H1 (cell line): ENCODE measurements around the gene OR6N2. TPM values are rescaled to one million over a fixed set of nuclear protein-coding genes. Genes with fewer than 3 reads are reported as not detected.

ENCODE experiments used
- CTCF ChIA-PET: fragments of 300-600 bp; sonication (Branson Sonifier 250); formaldehyde crosslinking; loops from one replicate; lab custom pipeline; 2021; ENCODE audit not compliant: partially characterized antibody; lab: Charles Lee
- POLR2A ChIA-PET: fragments of 300-600 bp; sonication (Branson Sonifier 250); formaldehyde crosslinking; loops from one replicate; lab custom pipeline; 2021; ENCODE audit warnings: inconsistent platforms; ENCODE audit not compliant: partially characterized antibody; lab: Charles Lee
- DNase-seq, 2 experiments: peaks; one replicate each; pipeline versions ENCODE4 v3.0.0 to v3.0.0-alpha.2; 2010 to 2022; ENCODE audit warnings: low spot score in 2 of 2, low read depth in 1 of 2, mixed read lengths in 1 of 2
- FAIRE-seq: peaks from 2 replicates; lab custom pipeline; 2011; peaks lifted over from hg19 to GRCh38; lab: Jason Lieb, UNC
- H2AFZ ChIP-seq: 2 replicates; pipeline ENCODE4 v1.8.1; 2012; ENCODE audit warnings: low read length, inconsistent platforms
- H2AK5ac ChIP-seq: 2 replicates; pipeline ENCODE4 v1.6.1; 2013; ENCODE audit warnings: low read depth, low read length
- H2BK120ac ChIP-seq: replicated peaks from 2 replicates; pipeline ENCODE3; 2013; ENCODE audit warnings: low read depth, low read length, inconsistent platforms
- H2BK12ac ChIP-seq: 2 replicates; pipeline ENCODE4 v1.6.1; 2013; ENCODE audit warnings: low read depth, low read length
- H2BK15ac ChIP-seq: 2 replicates; pipeline ENCODE4 v1.6.1; 2013; ENCODE audit warnings: low read length
- H2BK20ac ChIP-seq: 2 replicates; pipeline ENCODE4 v1.6.1; 2013; ENCODE audit warnings: low read length
- H2BK5ac ChIP-seq: 2 replicates; pipeline ENCODE4 v1.6.1; 2013; ENCODE audit warnings: low read depth, low read length
- H3K14ac ChIP-seq: 2 replicates; pipeline ENCODE4 v1.6.1; 2013; ENCODE audit warnings: inconsistent platforms; ENCODE audit not compliant: insufficient read length
- H3K18ac ChIP-seq: 2 replicates; pipeline ENCODE4 v1.6.1; 2013; ENCODE audit warnings: low read length; ENCODE audit errors: extremely low read depth
- H3K23ac ChIP-seq: 2 replicates; pipeline ENCODE4 v1.6.1; 2013; ENCODE audit warnings: inconsistent platforms; ENCODE audit not compliant: insufficient read length
- H3K23me2 ChIP-seq: 2 replicates; pipeline ENCODE4 v1.6.1; 2013; ENCODE audit warnings: low read depth, low read length
- H3K27ac ChIP-seq: 2 replicates; pipeline ENCODE4 v1.6.1; 2011; ENCODE audit warnings: low read depth, low read length, inconsistent platforms
- H3K27me3 ChIP-seq, 4 experiments: replicated peaks in 1 of 4; 1 replicate in 1 of 4; 2 replicates in 3 of 4; pipeline versions ENCODE4 v1.6.1 to v1.8.1; 2011 to 2013; ENCODE audit warnings: low read length in 3 of 4, mild to moderate bottlenecking in 3 of 4, inconsistent platforms in 2 of 4, mixed read lengths in 2 of 4, moderate library complexity in 1 of 4; ENCODE audit not compliant: control insufficient read depth in 3 of 4, insufficient read depth in 3 of 4; ENCODE audit errors: extremely low read depth in 1 of 4
- H3K36me3 ChIP-seq, 4 experiments: 2 replicates each; pipeline versions ENCODE4 v1.6.1 to v1.8.1; 2011 to 2013; ENCODE audit warnings: mild to moderate bottlenecking in 4 of 4, low read length in 3 of 4, moderate library complexity in 2 of 4, control low read depth in 1 of 4, inconsistent platforms in 1 of 4; ENCODE audit not compliant: insufficient read depth in 4 of 4, control insufficient read depth in 2 of 4
- H3K4ac ChIP-seq: replicated peaks from 2 replicates; pipeline ENCODE3; 2013; ENCODE audit warnings: low read length, low read depth, mixed read lengths, inconsistent platforms; ENCODE audit not compliant: insufficient read length
- H3K4me1 ChIP-seq, 4 experiments: replicated peaks in 1 of 4; 1 replicate in 1 of 4; 2 replicates in 3 of 4; pipeline versions ENCODE4 v1.6.1 to v1.8.1; 2011 to 2013; ENCODE audit warnings: low read length in 3 of 4, inconsistent platforms in 2 of 4, mixed read lengths in 1 of 4; ENCODE audit not compliant: insufficient read depth in 4 of 4, control insufficient read depth in 3 of 4
- H3K4me2 ChIP-seq, 2 experiments: 2 replicates each; pipeline versions ENCODE4 v1.6.1 to v1.8.1; 2011 to 2013; ENCODE audit warnings: low read depth in 2 of 2, low read length in 2 of 2, control low read depth in 1 of 2, inconsistent platforms in 1 of 2, mild to moderate bottlenecking in 1 of 2; ENCODE audit not compliant: insufficient read depth in 1 of 2
- H3K4me3 ChIP-seq, 4 experiments: fragments of 200-600, 300-600 bp in 1 of 4; sonication (generic), shearing (Covaris generic), sonication (Bioruptor Twin) in 1 of 4; 2 replicates each; pipeline versions ENCODE4 v1.5.1 to v1.8.1; 2011 to 2016; ENCODE audit warnings: low read length in 4 of 4, low read depth in 3 of 4, control low read depth in 2 of 4, inconsistent platforms in 2 of 4, mild to moderate bottlenecking in 2 of 4, mixed read lengths in 1 of 4, moderate library complexity in 1 of 4; ENCODE audit not compliant: insufficient read depth in 2 of 4; ENCODE audit errors: extremely low read depth in 1 of 4
- H3K56ac ChIP-seq: replicated peaks from 2 replicates; pipeline ENCODE3; 2013; ENCODE audit warnings: low read depth, mild to moderate bottlenecking, mixed read lengths, low read length, inconsistent platforms; ENCODE audit not compliant: insufficient read length
- H3K79me1 ChIP-seq: 2 replicates; pipeline ENCODE4 v1.6.1; 2013; ENCODE audit warnings: low read depth, low read length, control low read depth
- H3K79me2 ChIP-seq, 2 experiments: 2 replicates each; pipeline versions ENCODE4 v1.6.1 to v1.8.1; 2012 to 2013; ENCODE audit warnings: low read length in 2 of 2, mild to moderate bottlenecking in 2 of 2, inconsistent platforms in 1 of 2; ENCODE audit not compliant: insufficient read depth in 2 of 2, control insufficient read depth in 1 of 2
- H3K9ac ChIP-seq, 4 experiments: replicated peaks in 1 of 4; 1 replicate in 1 of 4; 2 replicates in 3 of 4; pipeline versions ENCODE4 v1.6.1 to v1.8.1; 2011 to 2013; ENCODE audit warnings: low read depth in 3 of 4, low read length in 3 of 4, control low read depth in 2 of 4, mild to moderate bottlenecking in 2 of 4, moderate library complexity in 2 of 4, inconsistent platforms in 1 of 4; ENCODE audit errors: extremely low read depth in 1 of 4
- H3K9me3 ChIP-seq, 2 experiments: 2 replicates each; pipeline versions ENCODE4 v1.6.1 to v1.8.1; 2012 to 2013; ENCODE audit warnings: mild to moderate bottlenecking in 2 of 2, moderate library complexity in 2 of 2, control low read depth in 1 of 2, inconsistent platforms in 1 of 2, low read depth in 1 of 2, low read length in 1 of 2, mixed read lengths in 1 of 2; ENCODE audit not compliant: insufficient read depth in 2 of 2
- H4K20me1 ChIP-seq, 2 experiments: replicated peaks in 1 of 2; 2 replicates each; pipeline versions ENCODE3 to v1.8.1; 2011 to 2013; ENCODE audit warnings: inconsistent platforms in 2 of 2, low read length in 2 of 2, mild to moderate bottlenecking in 1 of 2; ENCODE audit not compliant: insufficient read depth in 2 of 2, control insufficient read depth in 1 of 2
- H4K5ac ChIP-seq: 2 replicates; pipeline ENCODE4 v1.6.1; 2013; ENCODE audit warnings: low read length, low read depth, mixed read lengths, inconsistent platforms; ENCODE audit not compliant: insufficient read length
- H4K8ac ChIP-seq: 2 replicates; pipeline ENCODE4 v1.8.0; 2013; ENCODE audit warnings: mild to moderate bottlenecking, moderate library complexity, low read length, inconsistent platforms; ENCODE audit not compliant: insufficient read depth; ENCODE audit errors: extremely low read depth
- H4K91ac ChIP-seq: replicated peaks from 2 replicates; pipeline ENCODE3; 2013; ENCODE audit warnings: low read length, mixed read lengths, inconsistent platforms; ENCODE audit not compliant: insufficient read length
- JUN ChIP-seq: IDR thresholded peaks from 2 replicates; pipeline ENCODE4 v1.6.1; 2011; ENCODE audit warnings: low read depth, mild to moderate bottlenecking, improper control_type of control experiment, low read length
- SIN3A ChIP-seq, 2 experiments: IDR thresholded peaks in 1 of 2; conservative IDR thresholded peaks in 1 of 2; 2 replicates each; pipeline ENCODE4 v1.6.1; 2011 to 2012; ENCODE audit warnings: low read length in 2 of 2, improper control_type of control experiment in 1 of 2, low read depth in 1 of 2, mild to moderate bottlenecking in 1 of 2
- SP2 ChIP-seq: IDR thresholded peaks from 2 replicates; pipeline ENCODE4 v1.6.1; 2012; ENCODE audit warnings: mild to moderate bottlenecking, low read length, inconsistent platforms
- WGBS, 2 experiments: shearing (Covaris generic) in 1 of 2; methylation state at CpG; one replicate each; pipeline versions ENCODE4 v1.1.6 to v1.1.7; 2013 to 2015; ENCODE audit warnings: low lambda C conversion rate in 2 of 2, mixed read lengths in 2 of 2, inconsistent platforms in 1 of 2, low coverage in 1 of 2, missing lambda C conversion rate in 1 of 2; ENCODE audit not compliant: insufficient replicate concordance in 2 of 2, insufficient coverage in 1 of 2, insufficient read length in 1 of 2; ENCODE audit errors: extremely low coverage in 1 of 2, missing lambda C conversion rate in 1 of 2; 5-methylcytosine and 5-hydroxymethylcytosine counted together
- polyA plus RNA-seq, 7 experiments: library from polyadenylated mRNA; depleted of rRNA in 3 of 7; stranded (reverse) in 5 of 7; unstranded in 2 of 7; fragments of >200 nt in 5 of 7; fragments of 200-250 nt in 2 of 7; gene quantifications; 1 replicate in 5 of 7; 2 replicates in 1 of 7; 4 replicates in 1 of 7; pipeline versions ENCODE4 v1.2.1 to v1.2.3, GENCODE V29; 2011 to 2013; ENCODE audit warnings: missing spikeins in 2 of 7, mixed read lengths in 2 of 7
- total RNA-seq: library from RNA; stranded (reverse); fragmentation: NEBNext Ultra II Directional; extraction: Animal tissue kit (Norgen Biotek cat#: 25700); gene quantifications from 2 replicates; pipeline ENCODE4 v1.2.1, GENCODE V29; 2021
- TF ChIP-seq, protein P1 (sequence below): IDR thresholded peaks from 2 replicates; pipeline ENCODE4 v1.6.1; 2012; ENCODE audit warnings: inconsistent platforms

The OR6N2 gene
- total and polyA plus RNA-seq, 2 of the 8 experiments (the other 6 are each of a cell fraction or from before 2014, with no cell fraction given) = not detected

DNA sequence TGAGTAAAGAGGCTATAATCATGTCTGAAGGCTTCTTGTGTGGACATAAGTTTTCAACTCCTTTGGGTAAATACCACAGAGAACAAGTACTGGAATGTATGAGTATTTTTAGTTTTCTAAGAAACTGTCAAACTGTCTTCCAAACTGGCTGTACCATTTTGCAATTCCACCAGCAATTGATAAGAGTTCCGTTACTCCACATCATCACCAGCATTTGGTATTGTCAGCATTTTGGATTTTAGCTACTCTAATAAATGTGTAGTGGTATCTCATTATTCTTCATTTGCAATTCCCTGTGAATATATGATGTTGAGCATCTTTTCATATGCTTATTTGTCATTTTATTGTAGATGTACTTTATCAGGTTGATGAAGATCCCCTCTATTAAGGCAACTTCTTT is 40.7 kb upstream of the OR6N2 start:
- no peak overlapping the region for H2BK5ac ChIP-seq
- POLR2A ChIA-PET = no interaction called here
- WGBS, 2 experiments = 92% methylated on average over 1 of the region's 1 CpG; no CpG with 5 or more reads in 1 of the 2 experiments

More for the DNA sequence above, 40.7 kb upstream of the OR6N2 start:
- Histone ChIP-seq H2AK5ac (no peak overlapping the region), H3K9me3 (peaks cover 3 to 7% of the 10 kb centered on the region in 2 experiments; a peak in 2 of 4 replicates), H3K27ac (no peak overlapping the region), H3K4me1 (no peaks in the 10 kb centered on the region), H3K79me1 (no peaks in the 10 kb centered on the region), H4K5ac (no peak overlapping the region), H4K20me1 (no peaks in the 10 kb centered on the region), H3K79me2 (no peaks in the 10 kb centered on the region), H3K9ac (no peak overlapping the region), H2BK12ac (no peak overlapping the region), H3K18ac (no peak overlapping the region), H2BK20ac (no peak overlapping the region), H3K23ac (no peak overlapping the region), H3K4me2 (no peak overlapping the region)
- DNase-seq = no peak
- no peak for FAIRE-seq
- TF ChIP-seq SP2 (no peak), SIN3A (conservative IDR thresholded peaks at IDR 0.05 in 1 of 2, IDR thresholded peaks at IDR 0.05 in 1 of 2; ENCODE audit: low read depth in 1 of 2, low read length in 2 of 2) (no peak), JUN (no peak)
- TF ChIP-seq, protein P1, sequence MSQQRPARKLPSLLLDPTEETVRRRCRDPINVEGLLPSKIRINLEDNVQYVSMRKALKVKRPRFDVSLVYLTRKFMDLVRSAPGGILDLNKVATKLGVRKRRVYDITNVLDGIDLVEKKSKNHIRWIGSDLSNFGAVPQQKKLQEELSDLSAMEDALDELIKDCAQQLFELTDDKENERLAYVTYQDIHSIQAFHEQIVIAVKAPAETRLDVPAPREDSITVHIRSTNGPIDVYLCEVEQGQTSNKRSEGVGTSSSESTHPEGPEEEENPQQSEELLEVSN = no peak
- TF ChIP-seq, all 59 proteins: peak for 0
- Histone ChIP-seq H2BK15ac (no peak overlapping the region), H4K91ac (no peak overlapping the region), H3K4me3 (no peak overlapping the region), H3K23me2 (no peaks in the 10 kb centered on the region), H3K36me3 (no peaks in the 10 kb centered on the region), H2BK120ac (no peak overlapping the region), H2AFZ (no peak overlapping the region), H3K14ac (no peak overlapping the region), H3K56ac (no peak overlapping the region), H3K27me3 (no peaks in the 10 kb centered on the region), H3K4ac (no peak overlapping the region), H4K8ac (no peak overlapping the region)
- CTCF ChIA-PET = interaction anchor here (0.7 kb wide), 1 partner anchor 119 kb away, joined by 4 read pairs; no protein-coding TSS in a partner anchor
